Measurements from ENCODE around the gene SHC3. TPM values are rescaled to one million over a fixed set of nuclear protein-coding genes. Genes with fewer than 3 reads are reported as not detected.

SHC3 gene
- total RNA-seq, 1 donor from 2014 or later, result 0.96 TPM

DNA sequence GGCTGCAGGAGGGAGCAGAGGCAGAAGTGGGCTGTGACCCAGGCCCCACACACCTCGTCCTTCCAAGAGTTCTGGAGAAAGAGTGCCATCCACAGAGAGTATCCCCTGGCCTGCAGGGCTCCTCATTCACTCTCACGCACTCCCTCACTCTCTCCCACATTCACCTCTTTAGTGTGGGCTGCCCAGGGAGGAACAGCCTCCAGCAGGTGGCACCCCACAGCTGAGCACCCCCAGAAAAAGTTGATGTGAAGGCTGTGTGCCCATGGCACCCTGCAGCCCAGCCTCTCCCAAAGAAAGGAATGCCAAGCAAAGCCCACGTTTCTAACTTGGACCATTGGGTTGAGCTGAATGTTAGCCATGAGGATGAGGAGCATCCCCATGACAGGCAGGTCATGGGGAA, 4.5 kb upstream of the SHC3 start:
- Histone ChIP-seq H3K36me3 (no peaks in the 10 kb centered on the region), H3K27me3 (ENCODE audit: low read depth) (peaks cover 7% of the 10 kb centered on the region), H3K4me1 (peaks cover 31% of the 10 kb centered on the region), H3K4me3 (no peak overlapping the region), H3K27ac (replicated peaks) (no peak overlapping the region), H3K9me3 (replicated peaks) (no peaks in the 10 kb centered on the region)
- no peak for DNase-seq
- TF ChIP-seq, protein P1, sequence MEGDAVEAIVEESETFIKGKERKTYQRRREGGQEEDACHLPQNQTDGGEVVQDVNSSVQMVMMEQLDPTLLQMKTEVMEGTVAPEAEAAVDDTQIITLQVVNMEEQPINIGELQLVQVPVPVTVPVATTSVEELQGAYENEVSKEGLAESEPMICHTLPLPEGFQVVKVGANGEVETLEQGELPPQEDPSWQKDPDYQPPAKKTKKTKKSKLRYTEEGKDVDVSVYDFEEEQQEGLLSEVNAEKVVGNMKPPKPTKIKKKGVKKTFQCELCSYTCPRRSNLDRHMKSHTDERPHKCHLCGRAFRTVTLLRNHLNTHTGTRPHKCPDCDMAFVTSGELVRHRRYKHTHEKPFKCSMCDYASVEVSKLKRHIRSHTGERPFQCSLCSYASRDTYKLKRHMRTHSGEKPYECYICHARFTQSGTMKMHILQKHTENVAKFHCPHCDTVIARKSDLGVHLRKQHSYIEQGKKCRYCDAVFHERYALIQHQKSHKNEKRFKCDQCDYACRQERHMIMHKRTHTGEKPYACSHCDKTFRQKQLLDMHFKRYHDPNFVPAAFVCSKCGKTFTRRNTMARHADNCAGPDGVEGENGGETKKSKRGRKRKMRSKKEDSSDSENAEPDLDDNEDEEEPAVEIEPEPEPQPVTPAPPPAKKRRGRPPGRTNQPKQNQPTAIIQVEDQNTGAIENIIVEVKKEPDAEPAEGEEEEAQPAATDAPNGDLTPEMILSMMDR (IDR thresholded peaks at IDR 0.05; ENCODE audit: borderline replicate concordance), result no peak
- intact Hi-C loops (cut with micrococcal nuclease), result no loop called here

GRCh38 chr9:89182369-89182768, 3.8 kb upstream of the SHC3 start:
- DNase-seq, result no peak
- Histone ChIP-seq H3K9me3 (replicated peaks) (no peaks in the 10 kb centered on the region), H3K4me1 (peaks cover 37% of the 10 kb centered on the region), H3K4me3 (no peak overlapping the region), H3K27me3 (ENCODE audit: low read depth) (peaks cover 15% of the 10 kb centered on the region), H3K36me3 (no peaks in the 10 kb centered on the region), H3K27ac (replicated peaks) (no peak overlapping the region)
- TF ChIP-seq, protein P1 (IDR thresholded peaks at IDR 0.05; ENCODE audit: borderline replicate concordance), result no peak
- intact Hi-C loops (cut with micrococcal nuclease), result no loop called here

DNA sequence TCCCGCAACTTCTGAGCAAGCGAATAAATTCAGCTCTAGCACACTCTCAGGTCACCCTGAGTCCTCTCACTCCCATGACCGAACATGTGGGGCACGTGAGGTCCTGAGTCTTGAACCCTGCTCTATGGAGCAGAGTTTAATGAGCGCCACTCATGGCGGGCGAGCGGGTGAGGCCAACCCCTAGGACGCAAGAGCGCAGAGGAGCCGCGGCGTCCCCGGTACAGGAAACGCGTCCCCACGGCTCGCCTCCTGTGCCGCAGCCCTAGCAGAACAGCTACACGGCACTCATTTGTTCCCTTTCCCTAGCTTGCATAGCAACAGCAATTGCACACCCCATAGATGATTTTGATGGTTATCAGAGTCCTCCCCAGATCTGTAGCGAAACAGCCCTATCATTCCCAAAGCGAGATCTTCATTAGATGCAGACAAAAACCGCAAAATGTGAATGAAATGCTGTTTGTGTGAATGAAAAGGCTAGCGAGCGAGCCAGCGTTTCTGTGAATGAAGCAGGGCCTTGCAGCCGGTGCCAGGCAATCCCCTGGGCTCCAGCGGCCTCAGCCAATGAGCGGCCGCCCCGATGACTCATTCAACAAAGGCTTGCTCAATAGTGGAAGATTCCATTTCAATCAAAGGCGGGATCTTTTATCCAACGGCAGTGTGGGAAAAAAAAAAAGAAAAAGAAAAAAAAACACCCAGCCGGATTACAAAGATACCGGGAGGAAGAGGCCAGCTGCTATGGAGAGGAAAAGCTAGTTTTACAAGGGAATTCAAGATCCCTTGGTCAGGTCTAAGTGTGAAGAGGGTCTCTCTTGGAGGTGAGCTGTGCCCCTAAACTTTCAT, 1.5 kb upstream of the SHC3 start:
- peaks cover 38% of the 10 kb centered on the region for H3K27me3 ChIP-seq (ENCODE audit: low read depth)
- intact Hi-C loops (cut with micrococcal nuclease), result no loop called here

DNA sequence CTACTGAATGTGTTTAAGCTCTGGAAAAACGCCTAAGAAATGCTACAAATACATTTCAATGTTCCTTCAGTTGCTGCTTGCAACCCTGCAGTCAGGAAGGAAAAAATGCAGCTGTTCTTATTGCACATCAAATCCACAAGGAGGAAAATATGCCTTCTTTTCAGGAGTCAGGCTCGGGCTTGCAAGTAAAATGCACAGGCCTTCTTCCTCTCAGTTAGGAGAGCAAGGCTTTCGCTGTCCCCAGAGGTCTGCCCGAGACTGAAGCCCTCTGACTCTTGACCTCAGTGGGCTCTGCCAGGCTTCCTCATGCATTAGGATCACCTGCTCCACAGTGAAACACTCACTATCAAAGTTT, 899 bp upstream of the SHC3 start:
- Histone ChIP-seq H3K27me3 (ENCODE audit: low read depth) (peaks cover 44% of the 10 kb centered on the region), H3K4me1 (peaks cover 43% of the 10 kb centered on the region), H3K36me3 (no peaks in the 10 kb centered on the region), H3K27ac (replicated peaks) (peak overlapping the region; percentile 87), H3K9me3 (replicated peaks) (no peaks in the 10 kb centered on the region), H3K4me3 (peak overlapping the region; percentile 67)
- TF ChIP-seq, protein P1 (IDR thresholded peaks at IDR 0.05; ENCODE audit: borderline replicate concordance), result no peak
- no peak for DNase-seq
- intact Hi-C loops (cut with micrococcal nuclease), result no loop called here

More for the DNA sequence above, 1.5 kb upstream of the SHC3 start:
- DNase-seq, result peak; percentile 87
- Histone ChIP-seq H3K4me1 (peaks cover 43% of the 10 kb centered on the region), H3K27ac (replicated peaks) (peak overlapping the region; percentile 87), H3K36me3 (no peaks in the 10 kb centered on the region), H3K9me3 (replicated peaks) (no peaks in the 10 kb centered on the region), H3K4me3 (peak overlapping the region; percentile 67)
- TF ChIP-seq, protein P1 (IDR thresholded peaks at IDR 0.05; ENCODE audit: borderline replicate concordance), result no peak

- peaks cover 43% of the 10 kb centered on the region for H3K4me1 ChIP-seq
- H3K27me3 ChIP-seq (ENCODE audit: low read depth), result peaks cover 49% of the 10 kb centered on the region
- intact Hi-C loops (cut with micrococcal nuclease), result no loop called here
- H3K27ac ChIP-seq (replicated peaks), result peak overlapping the region; percentile 87
- DNase-seq, result no peak
- H3K36me3 ChIP-seq, result no peaks in the 10 kb centered on the region
- peak overlapping the region; percentile 67 for H3K4me3 ChIP-seq
- H3K9me3 ChIP-seq (replicated peaks), result no peaks in the 10 kb centered on the region
- TF ChIP-seq, protein P1 (IDR thresholded peaks at IDR 0.05; ENCODE audit: borderline replicate concordance), result no peak
Observed at GRCh38 chr9:89178830-89179539, 367 bp upstream of the SHC3 start.
